SK-N-SH (cell line): Measurements from ENCODE around the gene HLA-DPA1. TPM values are rescaled to one million over a fixed set of nuclear protein-coding genes. Genes with fewer than 3 reads are reported as not detected.

Source experiments
- CTCF ChIA-PET: fragments of 300-600, 350-600 bp; formaldehyde crosslinking; extraction: SDS; loops from one replicate; lab custom pipeline; 2021; lab: Yijun Ruan, JAX
- POLR2A ChIA-PET: fragments of 350-600 bp; sonication (Branson Sonifier 250); formaldehyde crosslinking; extraction: SDS; loops from one replicate; lab custom pipeline; 2020; ENCODE audit warnings: antibody characterized with exemption, inconsistent platforms; lab: Yijun Ruan, JAX
- DNase-seq: peaks from one replicate; pipeline ENCODE4 v3.0.0; 2012
- H2AFZ ChIP-seq: fragments of 200-600 bp; sonication (generic); 2 replicates; pipeline ENCODE4 v1.8.1; 2016; ENCODE audit warnings: antibody characterized with exemption, mild to moderate bottlenecking, low read depth
- H3F3A ChIP-seq: fragments of 200-600 bp; sonication (generic); replicated peaks from 2 replicates; pipeline ENCODE3; 2016; ENCODE audit warnings: antibody characterized with exemption, mild to moderate bottlenecking; ENCODE audit not compliant: insufficient read depth
- H3K27ac ChIP-seq, 2 experiments: fragments of 200-500 bp in 1 of 2; fragments of 200-600 bp in 1 of 2; sonication (Bioruptor generic) in 1 of 2; sonication (generic), shearing (Covaris generic) in 1 of 2; 2 replicates each; pipeline versions ENCODE4 v1.5.1 to v1.6.1; 2014 to 2016; ENCODE audit warnings: low read depth in 2 of 2, inconsistent platforms in 1 of 2, low read length in 1 of 2, mild to moderate bottlenecking in 1 of 2, mixed read lengths in 1 of 2
- H3K27me3 ChIP-seq: fragments of 200-600 bp; sonication (generic), shearing (Covaris generic); 2 replicates; pipeline ENCODE4 v1.6.1; 2016; ENCODE audit warnings: mixed run types; ENCODE audit not compliant: insufficient read depth
- H3K36me3 ChIP-seq, 2 experiments: fragments of 200-500 bp in 1 of 2; fragments of 200-600 bp in 1 of 2; sonication (Bioruptor generic) in 1 of 2; sonication (generic) in 1 of 2; replicated peaks in 1 of 2; 2 replicates each; pipeline versions ENCODE3 to v1.5.1; 2014 to 2016; ENCODE audit warnings: low read length in 1 of 2, mild to moderate bottlenecking in 1 of 2; ENCODE audit not compliant: insufficient read depth in 2 of 2, control insufficient read depth in 1 of 2
- H3K4me1 ChIP-seq, 2 experiments: fragments of 200-500 bp in 1 of 2; fragments of 200-600 bp in 1 of 2; sonication (Bioruptor generic) in 1 of 2; sonication (generic), shearing (Covaris generic) in 1 of 2; 2 replicates each; pipeline versions ENCODE4 v1.5.1 to v1.6.1; 2014 to 2016; ENCODE audit warnings: low read depth in 1 of 2, low read length in 1 of 2, mixed run types in 1 of 2; ENCODE audit not compliant: insufficient read depth in 2 of 2, control insufficient read depth in 1 of 2
- H3K4me2 ChIP-seq: fragments of 200-600 bp; sonication (generic), shearing (Covaris generic); 2 replicates; pipeline ENCODE4 v1.6.1; 2017; ENCODE audit warnings: mixed run types
- H3K4me3 ChIP-seq, 2 experiments: fragments of 200-500 bp in 1 of 2; fragments of 200-600 bp in 1 of 2; sonication (Bioruptor generic) in 1 of 2; sonication (generic), shearing (Covaris generic) in 1 of 2; 2 replicates each; pipeline versions ENCODE4 v1.5.1 to v1.8.1; 2014 to 2016; ENCODE audit warnings: low read depth in 2 of 2, inconsistent platforms in 1 of 2, low read length in 1 of 2, mild to moderate bottlenecking in 1 of 2, mixed read lengths in 1 of 2, moderate library complexity in 1 of 2
- H3K79me2 ChIP-seq: fragments of 200-600 bp; sonication (generic); 2 replicates; pipeline ENCODE4 v1.8.1; 2017; ENCODE audit warnings: mild to moderate bottlenecking; ENCODE audit not compliant: insufficient read depth
- H3K9ac ChIP-seq: fragments of 200-600 bp; sonication (generic); 2 replicates; pipeline ENCODE4 v1.6.1; 2017; ENCODE audit warnings: mixed run types
- H3K9me2 ChIP-seq: fragments of 200-600 bp; sonication (generic); 2 replicates; pipeline ENCODE4 v1.6.1; 2017; ENCODE audit warnings: mixed run types
- H3K9me3 ChIP-seq: fragments of 200-600 bp; sonication (generic); 2 replicates; pipeline ENCODE4 v1.6.1; 2017; ENCODE audit warnings: mixed run types, mild to moderate bottlenecking, moderate library complexity
- H4K20me1 ChIP-seq: fragments of 200-600 bp; sonication (generic); 2 replicates; pipeline ENCODE4 v1.6.1; 2017; ENCODE audit warnings: mild to moderate bottlenecking, mixed run types; ENCODE audit not compliant: insufficient read depth
- EP300 ChIP-seq, 2 experiments: IDR thresholded peaks; 2 replicates each; pipeline versions ENCODE4 v1.4.0 to v1.6.1; 2012; ENCODE audit warnings: borderline replicate concordance in 1 of 2, low read depth in 1 of 2, low read length in 1 of 2
- FOSL2 ChIP-seq: IDR thresholded peaks from 2 replicates; pipeline ENCODE4 v1.4.0; 2012; ENCODE audit warnings: low read depth, mild to moderate bottlenecking, moderate library complexity, borderline replicate concordance
- GATA2 ChIP-seq: sonication (generic); formaldehyde crosslinking; IDR thresholded peaks from 2 replicates; pipeline ENCODE4 v1.5.0; 2020; ENCODE audit warnings: mild to moderate bottlenecking, missing genetic modification reagents
- MEF2A ChIP-seq: IDR thresholded peaks from 2 replicates; pipeline ENCODE4 v1.4.0; 2012; ENCODE audit warnings: low read depth, borderline replicate concordance
- MXI1 ChIP-seq: IDR thresholded peaks from 2 replicates; pipeline ENCODE4 v1.6.1; 2012; ENCODE audit warnings: mild to moderate bottlenecking, low read depth, low read length, improper control_type of control experiment
- PBX3 ChIP-seq: IDR thresholded peaks from 2 replicates; pipeline ENCODE4; 2012
- RAD21 ChIP-seq: IDR thresholded peaks from 2 replicates; pipeline ENCODE4 v1.6.1; 2012; ENCODE audit warnings: mild to moderate bottlenecking, low read length
- RCOR1 ChIP-seq: fragments of 150-350 bp; IDR thresholded peaks from 2 replicates; pipeline ENCODE4 v1.6.1; 2017; ENCODE audit warnings: antibody characterized with exemption, low read length
- RXRA ChIP-seq: IDR thresholded peaks from 2 replicates; pipeline ENCODE4 v1.4.0; 2012; ENCODE audit warnings: low read depth, mild to moderate bottlenecking, borderline replicate concordance
- SIN3A ChIP-seq: IDR thresholded peaks from 2 replicates; pipeline ENCODE4 v1.6.1; 2012; ENCODE audit warnings: low read depth, mild to moderate bottlenecking, low read length, moderate library complexity, borderline replicate concordance
- TAF1 ChIP-seq: IDR thresholded peaks from 2 replicates; pipeline ENCODE4 v1.6.1; 2012; ENCODE audit warnings: low read depth, mild to moderate bottlenecking, low read length, moderate library complexity, borderline replicate concordance
- WGBS: methylation state at CpG from one replicate; pipeline ENCODE4 v1.1.6; 2017; ENCODE audit warnings: low lambda C conversion rate; 5-methylcytosine and 5-hydroxymethylcytosine counted together
- polyA plus RNA-seq, 3 experiments: library from polyadenylated mRNA; depleted of rRNA; stranded (reverse); fragments of >200 nt; gene quantifications; 2 replicates each; pipeline ENCODE4 v1.2.3, GENCODE V29; 2012
- TF ChIP-seq, protein P1 (sequence below): fragments of 200-600 bp; sonication (generic); IDR thresholded peaks from 2 replicates; pipeline ENCODE4 v1.6.1; 2017; ENCODE audit warnings: antibody characterized with exemption, mild to moderate bottlenecking, moderate library complexity
- TF ChIP-seq, protein P2 (sequence below): IDR thresholded peaks from 2 replicates; pipeline ENCODE4 v1.6.1; 2012; ENCODE audit warnings: mild to moderate bottlenecking, low read depth, low read length, moderate library complexity
- TF ChIP-seq, protein P3 (sequence below): fragments of 150-350 bp; IDR thresholded peaks from 2 replicates; pipeline ENCODE4 v1.6.1; 2016; ENCODE audit warnings: mild to moderate bottlenecking, low read depth, low read length

The HLA-DPA1 gene
- polyA plus RNA-seq, 1 of the 3 experiments (the other 2 are of a cell fraction), result 1.9 TPM

GRCh38 chr6:33082702-33083101 is 9.3 kb upstream of the HLA-DPA1 start:
- Histone ChIP-seq H3K4me1 (no peaks in the 10 kb centered on the region; a peak in 1 of 4 replicates), H3K9ac (no peak overlapping the region), H3F3A (no peaks in the 10 kb centered on the region), H3K27ac (no peak overlapping the region), H3K9me3 (no peaks in the 10 kb centered on the region), H3K27me3 (peaks cover 85% of the 10 kb centered on the region), H2AFZ (no peak overlapping the region), H4K20me1 (no peaks in the 10 kb centered on the region), H3K36me3 (no peaks in the 10 kb centered on the region)
- 0% methylated on average over 2 of the region's 2 CpGs for WGBS
- ChIA-PET CTCF (interaction anchor here (0.8 to 1.8 kb wide), 3 partner anchors 67 to 214 kb away, joined by 3 to 4 read pairs (median 3); no protein-coding TSS in a partner anchor), POLR2A (no interaction called here)
- DNase-seq, result peak; percentile 27
- TF ChIP-seq TAF1 (no peak), RAD21 (peak; percentile 14; the same call in 1 of the 2 replicates)
- TF ChIP-seq, protein P1, sequence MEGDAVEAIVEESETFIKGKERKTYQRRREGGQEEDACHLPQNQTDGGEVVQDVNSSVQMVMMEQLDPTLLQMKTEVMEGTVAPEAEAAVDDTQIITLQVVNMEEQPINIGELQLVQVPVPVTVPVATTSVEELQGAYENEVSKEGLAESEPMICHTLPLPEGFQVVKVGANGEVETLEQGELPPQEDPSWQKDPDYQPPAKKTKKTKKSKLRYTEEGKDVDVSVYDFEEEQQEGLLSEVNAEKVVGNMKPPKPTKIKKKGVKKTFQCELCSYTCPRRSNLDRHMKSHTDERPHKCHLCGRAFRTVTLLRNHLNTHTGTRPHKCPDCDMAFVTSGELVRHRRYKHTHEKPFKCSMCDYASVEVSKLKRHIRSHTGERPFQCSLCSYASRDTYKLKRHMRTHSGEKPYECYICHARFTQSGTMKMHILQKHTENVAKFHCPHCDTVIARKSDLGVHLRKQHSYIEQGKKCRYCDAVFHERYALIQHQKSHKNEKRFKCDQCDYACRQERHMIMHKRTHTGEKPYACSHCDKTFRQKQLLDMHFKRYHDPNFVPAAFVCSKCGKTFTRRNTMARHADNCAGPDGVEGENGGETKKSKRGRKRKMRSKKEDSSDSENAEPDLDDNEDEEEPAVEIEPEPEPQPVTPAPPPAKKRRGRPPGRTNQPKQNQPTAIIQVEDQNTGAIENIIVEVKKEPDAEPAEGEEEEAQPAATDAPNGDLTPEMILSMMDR, result peak; percentile 37
- TF ChIP-seq, all 33 proteins: peak for 2
- Histone ChIP-seq H3K79me2 (no peaks in the 10 kb centered on the region), H3K9me2 (no peaks in the 10 kb centered on the region), H3K4me2 (no peak overlapping the region), H3K4me3 (no peak overlapping the region)

DNA sequence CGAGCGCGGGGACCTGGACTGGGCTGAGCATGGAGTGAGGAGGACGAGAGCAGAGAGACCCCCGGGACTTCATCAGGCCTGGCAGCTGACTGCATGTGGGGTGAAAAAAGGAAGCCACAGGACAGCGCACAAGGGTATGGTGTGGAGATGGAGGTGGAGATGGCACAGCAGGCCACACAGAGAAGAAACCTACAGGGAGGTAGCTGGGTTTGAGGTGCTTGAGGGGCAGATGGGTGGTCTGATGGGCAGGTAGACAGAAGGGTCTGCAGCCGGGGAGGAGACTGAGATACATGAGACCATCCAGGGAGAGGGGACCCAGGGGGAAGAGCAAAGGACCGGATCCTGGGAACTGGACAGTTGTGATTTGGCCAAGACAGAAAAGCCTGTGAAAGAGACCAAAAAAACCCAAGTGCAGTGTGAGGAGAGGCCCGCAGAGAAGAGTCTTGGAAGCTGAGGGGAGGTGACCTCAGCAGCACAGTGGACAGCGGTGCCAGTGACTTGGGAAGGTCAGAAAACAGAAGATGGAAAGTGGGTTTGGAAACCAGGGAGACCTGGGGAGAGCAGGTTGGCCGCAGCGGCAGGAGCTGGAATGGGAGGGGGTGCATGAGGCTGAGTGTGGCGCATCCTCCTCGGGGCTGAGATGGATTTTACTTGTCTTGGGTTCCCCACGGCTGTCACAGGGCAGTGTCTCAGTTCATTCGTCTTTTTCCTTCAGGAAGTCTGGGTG is 7.8 kb upstream of the HLA-DPA1 start:
- ChIA-PET POLR2A (no interaction called here), CTCF (interaction anchor here (0.7 to 2.3 kb wide), 5 partner anchors 39 to 380 kb away, joined by 3 to 7 read pairs (median 3); no protein-coding TSS in a partner anchor)
- WGBS, result 31% methylated on average over 16 of the region's 16 CpGs
- H3K9ac ChIP-seq, result no peak overlapping the region
- no peak overlapping the region for H3K4me3 ChIP-seq
- no peaks in the 10 kb centered on the region for H4K20me1 ChIP-seq
- H3K79me2 ChIP-seq, result no peaks in the 10 kb centered on the region
- H3K4me2 ChIP-seq, result peak overlapping the region; percentile 60; the same call in 1 of the 2 replicates
- H3F3A ChIP-seq, result no peaks in the 10 kb centered on the region
- TF ChIP-seq PBX3 (no peak), MXI1 (no peak), MEF2A (no peak), EP300 (IDR thresholded peaks at IDR 0.05; ENCODE audit: borderline replicate concordance in 1 of 2, low read depth in 1 of 2, low read length in 1 of 2) (no peak), SIN3A (no peak), RXRA (no peak), GATA2 (CRISPR knock-in tag) (no peak), RCOR1 (no peak), FOSL2 (no peak)
- TF ChIP-seq, protein P2, sequence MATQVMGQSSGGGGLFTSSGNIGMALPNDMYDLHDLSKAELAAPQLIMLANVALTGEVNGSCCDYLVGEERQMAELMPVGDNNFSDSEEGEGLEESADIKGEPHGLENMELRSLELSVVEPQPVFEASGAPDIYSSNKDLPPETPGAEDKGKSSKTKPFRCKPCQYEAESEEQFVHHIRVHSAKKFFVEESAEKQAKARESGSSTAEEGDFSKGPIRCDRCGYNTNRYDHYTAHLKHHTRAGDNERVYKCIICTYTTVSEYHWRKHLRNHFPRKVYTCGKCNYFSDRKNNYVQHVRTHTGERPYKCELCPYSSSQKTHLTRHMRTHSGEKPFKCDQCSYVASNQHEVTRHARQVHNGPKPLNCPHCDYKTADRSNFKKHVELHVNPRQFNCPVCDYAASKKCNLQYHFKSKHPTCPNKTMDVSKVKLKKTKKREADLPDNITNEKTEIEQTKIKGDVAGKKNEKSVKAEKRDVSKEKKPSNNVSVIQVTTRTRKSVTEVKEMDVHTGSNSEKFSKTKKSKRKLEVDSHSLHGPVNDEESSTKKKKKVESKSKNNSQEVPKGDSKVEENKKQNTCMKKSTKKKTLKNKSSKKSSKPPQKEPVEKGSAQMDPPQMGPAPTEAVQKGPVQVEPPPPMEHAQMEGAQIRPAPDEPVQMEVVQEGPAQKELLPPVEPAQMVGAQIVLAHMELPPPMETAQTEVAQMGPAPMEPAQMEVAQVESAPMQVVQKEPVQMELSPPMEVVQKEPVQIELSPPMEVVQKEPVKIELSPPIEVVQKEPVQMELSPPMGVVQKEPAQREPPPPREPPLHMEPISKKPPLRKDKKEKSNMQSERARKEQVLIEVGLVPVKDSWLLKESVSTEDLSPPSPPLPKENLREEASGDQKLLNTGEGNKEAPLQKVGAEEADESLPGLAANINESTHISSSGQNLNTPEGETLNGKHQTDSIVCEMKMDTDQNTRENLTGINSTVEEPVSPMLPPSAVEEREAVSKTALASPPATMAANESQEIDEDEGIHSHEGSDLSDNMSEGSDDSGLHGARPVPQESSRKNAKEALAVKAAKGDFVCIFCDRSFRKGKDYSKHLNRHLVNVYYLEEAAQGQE, result no peak
- TF ChIP-seq, protein P3, sequence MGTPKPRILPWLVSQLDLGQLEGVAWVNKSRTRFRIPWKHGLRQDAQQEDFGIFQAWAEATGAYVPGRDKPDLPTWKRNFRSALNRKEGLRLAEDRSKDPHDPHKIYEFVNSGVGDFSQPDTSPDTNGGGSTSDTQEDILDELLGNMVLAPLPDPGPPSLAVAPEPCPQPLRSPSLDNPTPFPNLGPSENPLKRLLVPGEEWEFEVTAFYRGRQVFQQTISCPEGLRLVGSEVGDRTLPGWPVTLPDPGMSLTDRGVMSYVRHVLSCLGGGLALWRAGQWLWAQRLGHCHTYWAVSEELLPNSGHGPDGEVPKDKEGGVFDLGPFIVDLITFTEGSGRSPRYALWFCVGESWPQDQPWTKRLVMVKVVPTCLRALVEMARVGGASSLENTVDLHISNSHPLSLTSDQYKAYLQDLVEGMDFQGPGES, result no peak
- TF ChIP-seq, protein P1, result no peak
- no peak for DNase-seq
- no peaks in the 10 kb centered on the region for H3K36me3 ChIP-seq
- no peaks in the 10 kb centered on the region for H3K9me2 ChIP-seq
- H3K27ac ChIP-seq, result no peak overlapping the region
- no peaks in the 10 kb centered on the region for H3K9me3 ChIP-seq
- H2AFZ ChIP-seq, result no peak overlapping the region
- peaks cover 79% of the 10 kb centered on the region for H3K27me3 ChIP-seq
- no peaks in the 10 kb centered on the region; a peak in 1 of 4 replicates for H3K4me1 ChIP-seq
